ENCODE data around the gene CLDN10.

CLDN10 gene

DNA sequence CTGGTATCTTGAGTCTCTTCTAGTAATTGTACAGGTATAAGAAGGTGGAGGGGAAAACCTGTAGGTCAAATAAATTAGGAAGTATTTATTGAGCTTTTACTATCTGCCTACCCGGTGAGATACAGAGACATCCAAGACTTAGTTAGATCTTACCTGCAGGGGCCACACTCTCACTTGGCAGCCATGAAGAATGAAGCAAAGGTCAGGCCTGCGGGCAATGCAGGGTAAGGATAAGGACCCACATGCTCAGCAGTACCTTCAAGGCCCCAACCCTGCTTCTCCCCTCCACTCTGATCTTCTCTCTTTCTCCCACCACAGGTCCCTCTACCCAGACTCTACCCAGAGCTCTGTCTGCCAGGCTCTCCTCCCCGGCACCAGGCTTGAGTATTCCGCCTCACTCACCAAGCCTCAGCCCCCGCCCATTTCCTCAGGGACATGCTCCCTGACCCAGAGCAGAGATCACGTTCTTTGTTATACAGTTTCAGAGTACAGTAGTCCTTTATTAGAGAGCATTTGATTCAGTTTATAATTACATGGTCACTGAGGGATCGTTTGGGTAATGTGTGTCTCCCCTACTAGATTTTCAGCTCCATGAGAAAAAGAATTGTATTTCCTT is 18.9 kb upstream of the CLDN10 start:
- TF ChIP-seq, protein P1, sequence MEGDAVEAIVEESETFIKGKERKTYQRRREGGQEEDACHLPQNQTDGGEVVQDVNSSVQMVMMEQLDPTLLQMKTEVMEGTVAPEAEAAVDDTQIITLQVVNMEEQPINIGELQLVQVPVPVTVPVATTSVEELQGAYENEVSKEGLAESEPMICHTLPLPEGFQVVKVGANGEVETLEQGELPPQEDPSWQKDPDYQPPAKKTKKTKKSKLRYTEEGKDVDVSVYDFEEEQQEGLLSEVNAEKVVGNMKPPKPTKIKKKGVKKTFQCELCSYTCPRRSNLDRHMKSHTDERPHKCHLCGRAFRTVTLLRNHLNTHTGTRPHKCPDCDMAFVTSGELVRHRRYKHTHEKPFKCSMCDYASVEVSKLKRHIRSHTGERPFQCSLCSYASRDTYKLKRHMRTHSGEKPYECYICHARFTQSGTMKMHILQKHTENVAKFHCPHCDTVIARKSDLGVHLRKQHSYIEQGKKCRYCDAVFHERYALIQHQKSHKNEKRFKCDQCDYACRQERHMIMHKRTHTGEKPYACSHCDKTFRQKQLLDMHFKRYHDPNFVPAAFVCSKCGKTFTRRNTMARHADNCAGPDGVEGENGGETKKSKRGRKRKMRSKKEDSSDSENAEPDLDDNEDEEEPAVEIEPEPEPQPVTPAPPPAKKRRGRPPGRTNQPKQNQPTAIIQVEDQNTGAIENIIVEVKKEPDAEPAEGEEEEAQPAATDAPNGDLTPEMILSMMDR (IDR thresholded peaks at IDR 0.05): no peak
- Histone ChIP-seq H3K9me3 (no peaks in the 10 kb centered on the region), H3K27ac (no peak overlapping the region), H3K27me3 (peaks cover 0 to 3% of the 10 kb centered on the region in 2 donors), H3K36me3 (no peaks in the 10 kb centered on the region), H3K4me1 (no peaks in the 10 kb centered on the region), H3K4me3 (no peak overlapping the region)
- intact Hi-C loops (cut with DNase I; ENCODE audit: low total_unique reads): no loop called here
- DNase-seq: no peak

DNA sequence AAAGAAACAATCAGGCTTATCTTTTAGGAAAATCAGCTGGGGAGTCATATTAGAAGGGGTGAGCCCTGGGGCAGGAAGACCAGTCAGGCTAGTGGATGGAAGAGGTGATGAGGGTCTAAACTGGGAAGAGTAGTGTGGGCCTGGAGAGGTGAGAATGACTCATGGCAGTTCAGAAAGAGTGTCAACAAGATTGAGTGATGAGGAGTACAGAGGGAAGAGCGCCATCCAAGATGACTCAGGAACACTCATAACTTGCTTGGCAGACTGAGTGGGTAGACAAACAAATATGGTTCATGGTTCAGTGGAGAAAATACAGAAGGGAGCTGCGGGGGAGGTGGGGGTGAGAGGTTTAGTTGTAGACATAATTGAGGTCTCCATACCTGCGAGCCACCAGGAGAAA is 17.3 kb upstream of the CLDN10 start:
- no peak for DNase-seq
- intact Hi-C loops (cut with DNase I; ENCODE audit: low total_unique reads): no loop called here
- no peaks in the 10 kb centered on the region for H3K4me1 ChIP-seq

DNA sequence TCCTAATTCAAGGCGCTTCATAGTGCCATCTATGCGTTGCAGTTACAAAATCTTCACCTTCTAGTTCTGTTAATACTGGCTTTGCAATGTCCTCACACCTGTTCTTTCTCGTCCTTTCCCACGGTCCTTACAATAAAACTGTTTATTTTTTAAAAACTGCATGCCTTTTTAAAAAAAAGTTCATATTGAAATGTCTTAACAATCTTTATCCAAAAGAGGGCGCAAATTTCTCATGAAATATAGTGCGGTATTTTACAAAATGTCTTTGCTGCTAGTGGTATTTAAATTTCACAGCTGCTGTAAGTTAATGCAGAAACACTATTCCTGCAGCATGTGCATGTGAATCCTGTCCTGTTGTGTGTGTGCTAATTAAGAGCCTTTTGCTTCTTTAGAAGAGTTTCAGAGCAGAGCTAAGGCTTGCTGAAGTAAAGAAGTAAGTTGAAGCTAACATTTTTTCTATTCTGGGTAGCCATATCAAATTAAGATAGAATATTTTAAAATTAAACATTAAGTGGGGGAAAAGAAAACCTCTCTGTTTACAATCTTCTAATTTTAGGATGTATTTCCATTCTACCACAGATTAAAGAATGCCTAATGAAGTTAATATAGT is 15.8 kb upstream of the CLDN10 start:
- intact Hi-C loops (cut with DNase I; ENCODE audit: low total_unique reads): no loop called here
- no peak for DNase-seq

More for the DNA sequence above, 17.3 kb upstream of the CLDN10 start:
- peaks cover 0 to 3% of the 10 kb centered on the region in 2 donors for H3K27me3 ChIP-seq
- H3K4me3 ChIP-seq: no peak overlapping the region
- TF ChIP-seq, protein P1 (IDR thresholded peaks at IDR 0.05): no peak
- no peaks in the 10 kb centered on the region for H3K36me3 ChIP-seq
- no peak overlapping the region for H3K27ac ChIP-seq
- no peaks in the 10 kb centered on the region for H3K9me3 ChIP-seq

DNA sequence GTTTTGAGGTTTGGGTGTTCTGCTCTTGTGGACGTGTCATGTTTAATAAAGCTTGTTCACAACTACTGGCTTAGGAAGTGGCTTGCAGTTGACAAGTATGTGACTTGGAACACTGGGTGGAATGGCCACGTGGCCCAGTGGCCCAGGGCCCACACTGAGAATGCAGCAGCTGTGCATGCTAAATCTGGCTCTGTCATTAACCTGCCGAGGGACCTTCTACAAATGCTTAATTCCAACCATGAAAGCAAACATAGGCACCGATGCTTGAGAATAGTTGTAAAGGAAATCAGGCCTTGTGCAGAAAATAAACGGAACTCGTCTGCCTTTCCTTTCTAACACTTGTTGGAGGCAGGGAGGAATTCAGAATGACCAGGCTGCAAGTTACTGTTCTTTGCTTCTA is 11.6 kb upstream of the CLDN10 start:
- no peak overlapping the region for H3K27ac ChIP-seq
- H3K9me3 ChIP-seq: no peaks in the 10 kb centered on the region
- peaks cover 0 to 6% of the 10 kb centered on the region in 2 donors for H3K27me3 ChIP-seq
- intact Hi-C loops (cut with DNase I; ENCODE audit: low total_unique reads): no loop called here
- H3K4me3 ChIP-seq: no peak overlapping the region
- no peaks in the 10 kb centered on the region for H3K36me3 ChIP-seq
- TF ChIP-seq, protein P1 (IDR thresholded peaks at IDR 0.05): no peak
- no peak for DNase-seq
- peaks cover 0 to 3% (median 0%) of the 10 kb centered on the region in 4 donors for H3K4me1 ChIP-seq

More for the DNA sequence above, 15.8 kb upstream of the CLDN10 start:
- Histone ChIP-seq H3K36me3 (no peaks in the 10 kb centered on the region), H3K27ac (no peak overlapping the region), H3K9me3 (no peaks in the 10 kb centered on the region), H3K4me1 (peaks cover 0 to 3% (median 0%) of the 10 kb centered on the region in 4 donors), H3K27me3 (peaks cover 0 to 3% of the 10 kb centered on the region in 2 donors), H3K4me3 (no peak overlapping the region)
- TF ChIP-seq, protein P1 (IDR thresholded peaks at IDR 0.05): peak; percentile 11 to 18

DNA sequence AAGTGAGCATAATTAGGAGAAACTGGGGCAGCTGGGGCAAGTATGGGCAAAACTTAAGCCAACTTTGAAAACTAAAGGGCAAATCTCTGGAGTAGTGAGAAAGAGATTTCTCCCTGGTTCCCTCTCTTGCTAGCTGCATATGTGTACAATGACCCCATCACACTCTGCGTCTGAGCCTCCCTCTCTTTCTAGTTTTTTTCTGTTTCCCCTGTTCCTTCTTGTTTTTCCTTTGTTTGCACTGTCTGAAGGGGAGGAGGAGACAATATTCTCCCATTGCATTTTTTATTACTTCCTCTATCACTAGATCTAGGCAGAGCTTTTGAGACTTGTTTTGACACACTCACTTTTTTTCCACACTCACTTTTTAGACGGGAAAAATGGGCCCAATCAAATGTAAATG is 11.2 kb upstream of the CLDN10 start:
- no peak for DNase-seq
- no peak overlapping the region for H3K4me3 ChIP-seq
- H3K27me3 ChIP-seq: peaks cover 0 to 6% of the 10 kb centered on the region in 2 donors
- H3K27ac ChIP-seq: no peak overlapping the region
- TF ChIP-seq, protein P1 (IDR thresholded peaks at IDR 0.05): no peak
- no peaks in the 10 kb centered on the region for H3K9me3 ChIP-seq
- no peaks in the 10 kb centered on the region for H3K36me3 ChIP-seq
- intact Hi-C loops (cut with DNase I; ENCODE audit: low total_unique reads): no loop called here
- peaks cover 0 to 3% (median 0%) of the 10 kb centered on the region in 4 donors for H3K4me1 ChIP-seq
